Stimulated activated CD4-positive, alpha-beta T cell treated with anti-CD3 and anti-CD28 coated beads, TNF-alpha, amount 100 ng/mL, for 4 hours (primary cell): Measurements from ENCODE around the gene ABR.
"Not testable (repeated sequence)": the region's sequence is repeated elsewhere in the genome, so short reads cannot be mapped to it uniquely, and the experiment has no call there.

Experiments
- DNase-seq, 3 experiments: peaks; one replicate each; pipeline ENCODE4 v3.0.0-alpha.2; 2020; ENCODE audit warnings: low read depth in 3 of 3

The ABR gene

DNA sequence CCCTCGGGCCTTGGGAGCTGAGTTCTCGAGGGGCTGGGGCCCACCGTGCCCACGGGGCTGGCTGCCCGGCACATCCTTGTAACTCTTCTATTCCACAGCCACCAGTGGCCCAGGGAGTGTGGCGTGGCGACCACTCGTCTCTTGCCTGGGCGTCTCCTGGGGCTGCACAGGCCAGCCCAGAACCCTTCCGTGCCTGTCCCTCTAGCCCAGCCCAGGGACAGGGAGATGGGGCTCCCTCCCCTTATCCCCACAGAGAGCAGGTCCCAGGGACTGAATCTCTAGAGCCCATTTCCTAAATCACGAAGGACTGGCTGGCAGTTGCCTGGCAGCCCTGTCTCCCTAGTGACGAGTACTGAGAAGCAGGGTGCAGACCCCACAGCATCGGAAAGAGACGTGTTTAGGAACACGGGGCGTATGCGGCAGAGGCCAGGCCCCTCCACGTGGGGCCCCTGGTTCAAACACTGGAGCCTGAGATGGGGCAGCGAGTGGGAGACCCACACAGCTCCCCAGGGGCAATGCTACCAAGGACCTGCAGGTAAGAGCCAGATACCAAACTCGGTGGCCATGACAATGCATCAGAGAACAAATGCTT is 131.8 kb downstream of the ABR start:
- DNase-seq: no peak

DNA sequence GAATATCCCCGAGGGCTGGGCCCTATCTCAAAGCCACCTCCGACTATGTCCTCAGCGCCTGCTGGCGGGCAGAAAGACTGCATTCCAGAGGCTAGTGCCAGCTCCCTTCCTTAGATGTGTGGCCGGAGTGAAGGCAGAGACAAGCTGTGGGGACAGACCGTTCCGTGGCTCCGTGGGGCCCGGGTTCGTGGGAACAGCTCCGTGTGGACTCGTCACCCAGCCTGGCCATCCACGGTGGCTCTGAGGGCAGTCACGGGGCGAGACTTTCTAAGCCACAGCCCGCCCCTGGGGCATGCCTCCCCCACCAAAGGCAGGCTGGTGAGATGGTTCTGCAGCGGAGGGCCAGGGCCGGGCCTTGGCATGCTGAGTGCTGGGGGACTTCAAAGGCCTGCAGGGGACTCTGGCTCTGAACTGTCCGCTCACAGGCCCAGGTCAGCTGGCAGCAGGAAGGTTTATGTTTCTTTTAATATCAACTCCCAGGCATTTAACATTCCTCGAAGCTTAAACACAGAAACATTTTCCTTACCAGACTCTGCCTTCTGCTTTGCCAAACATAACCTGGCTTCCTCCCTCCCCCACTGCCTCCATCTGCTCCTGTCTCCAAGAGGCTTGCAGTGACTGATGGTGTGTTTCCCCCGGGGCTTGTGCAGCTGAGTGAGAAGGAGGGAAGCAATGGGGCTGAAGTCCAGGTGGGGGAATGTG is 132.5 kb downstream of the ABR start:
- DNase-seq: no peak

DNA sequence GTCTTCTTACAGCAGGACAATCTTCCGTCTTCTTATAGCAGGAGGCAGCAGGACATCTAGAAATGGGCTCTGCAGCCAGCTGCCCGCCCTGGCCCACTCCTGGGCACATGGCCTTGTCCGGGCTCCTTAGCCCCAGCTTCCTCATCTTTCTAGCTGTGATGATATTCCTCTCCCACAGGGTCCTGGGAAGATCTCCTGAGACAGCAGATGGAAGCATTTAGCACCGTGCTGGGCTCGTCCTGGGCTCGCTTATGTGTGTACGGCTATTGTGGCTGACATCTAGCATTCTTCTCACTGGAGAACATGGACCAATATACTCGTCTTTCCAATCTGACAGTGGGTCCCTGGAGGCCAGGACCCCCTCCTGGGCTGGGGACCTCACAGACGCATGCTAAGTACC is 134.3 kb downstream of the ABR start:
- DNase-seq: no peak

DNA sequence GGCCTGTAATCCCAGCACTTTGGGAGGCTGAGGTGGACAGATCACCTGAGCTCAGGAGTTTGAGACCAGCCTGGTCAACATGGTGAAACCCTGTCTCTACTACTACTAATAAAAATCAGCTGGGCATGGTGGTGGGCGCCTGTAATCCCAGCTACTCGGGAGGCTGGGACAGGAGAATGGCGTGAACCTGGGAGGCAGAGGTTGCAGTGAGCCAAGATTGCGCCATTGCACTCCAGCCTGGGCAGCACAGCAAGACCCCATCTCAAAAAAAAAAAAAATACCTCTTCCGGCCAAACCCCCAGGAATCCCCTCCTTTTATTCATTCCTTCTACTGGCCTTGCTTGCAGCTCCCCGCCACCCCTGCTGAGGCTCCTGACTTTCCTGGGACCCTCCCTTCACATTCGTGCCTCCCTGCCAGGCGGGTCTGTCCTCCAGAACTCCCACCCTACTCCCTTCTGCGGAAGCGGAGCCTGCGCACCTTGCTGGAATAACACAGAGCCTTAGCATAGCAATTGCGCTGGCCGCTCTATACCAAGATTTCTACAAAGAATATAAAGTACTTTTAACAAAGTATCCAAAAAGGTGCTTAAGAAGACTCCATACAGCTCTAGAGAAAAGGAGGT is 135.3 kb downstream of the ABR start:
- not testable (repeated sequence) for DNase-seq

DNA sequence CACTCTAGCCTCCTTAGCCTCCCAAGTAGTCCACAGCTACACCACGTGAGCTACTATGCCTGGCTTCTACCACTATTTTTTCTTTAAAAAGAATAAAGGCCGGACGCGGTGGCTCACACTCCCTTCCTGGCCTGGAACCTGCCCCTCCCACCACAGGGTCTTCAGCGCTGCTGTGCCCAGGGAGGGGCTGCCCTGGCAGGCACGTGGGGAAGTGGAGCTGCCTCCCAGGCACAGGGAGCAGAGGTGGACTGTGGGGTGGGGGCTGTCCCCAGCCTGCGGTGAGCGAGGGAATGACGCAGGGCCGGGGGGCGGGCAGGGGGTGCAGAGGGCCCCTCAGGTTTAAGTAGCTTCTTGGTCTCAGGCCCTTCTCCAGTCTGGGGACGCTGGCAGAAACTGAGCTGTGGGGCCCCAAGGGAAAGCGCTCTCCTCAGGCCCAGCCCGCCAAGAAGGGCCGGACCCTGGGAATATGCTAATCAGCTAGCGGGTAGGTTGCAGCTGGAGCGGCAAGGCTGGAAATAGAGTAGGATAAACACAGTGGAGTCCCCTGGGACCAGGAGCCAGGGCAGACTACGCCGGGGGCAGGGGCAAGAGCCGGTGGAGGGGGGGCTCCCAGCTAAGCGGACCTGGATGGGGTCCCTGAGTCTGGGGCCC is 136.1 kb downstream of the ABR start:
- DNase-seq: no peak

DNA sequence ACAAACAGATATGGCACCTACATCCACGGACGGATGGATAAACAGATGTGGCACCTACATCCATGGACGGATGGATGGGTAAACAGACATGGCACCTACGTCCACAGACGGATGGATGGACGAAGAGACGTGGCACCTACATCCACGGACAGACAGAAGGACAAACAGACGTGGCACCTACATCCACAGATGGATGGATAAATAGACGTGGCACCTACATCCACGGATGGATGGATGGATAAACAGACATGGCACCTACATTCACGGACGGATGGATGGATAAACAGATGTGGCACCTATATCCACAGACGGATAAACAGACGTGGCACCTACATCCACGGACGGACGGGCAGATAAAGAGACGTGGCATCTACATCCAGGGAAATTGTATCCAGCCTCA is 137.3 kb downstream of the ABR start:
- DNase-seq: no peak

DNA sequence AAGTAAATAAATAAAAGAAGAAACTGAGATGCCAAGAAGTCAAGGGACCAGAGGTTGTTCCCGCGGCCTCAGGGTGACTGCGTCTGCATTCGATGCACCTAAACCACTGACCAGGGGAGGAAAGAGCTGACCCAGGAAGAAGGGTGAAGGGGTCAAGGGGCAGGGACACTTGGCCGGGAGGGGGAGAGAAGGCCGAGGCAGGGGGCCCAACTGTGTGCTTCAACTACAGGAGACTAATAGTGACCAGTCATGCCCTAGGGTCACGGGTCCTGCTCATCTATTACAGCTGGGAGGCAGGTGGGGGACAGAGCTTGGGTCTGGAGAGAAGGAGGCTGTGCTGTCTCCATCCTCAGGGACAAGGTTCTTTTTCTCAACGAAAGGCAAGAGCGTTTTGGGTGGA is 138.0 kb downstream of the ABR start:
- no peak for DNase-seq

DNA sequence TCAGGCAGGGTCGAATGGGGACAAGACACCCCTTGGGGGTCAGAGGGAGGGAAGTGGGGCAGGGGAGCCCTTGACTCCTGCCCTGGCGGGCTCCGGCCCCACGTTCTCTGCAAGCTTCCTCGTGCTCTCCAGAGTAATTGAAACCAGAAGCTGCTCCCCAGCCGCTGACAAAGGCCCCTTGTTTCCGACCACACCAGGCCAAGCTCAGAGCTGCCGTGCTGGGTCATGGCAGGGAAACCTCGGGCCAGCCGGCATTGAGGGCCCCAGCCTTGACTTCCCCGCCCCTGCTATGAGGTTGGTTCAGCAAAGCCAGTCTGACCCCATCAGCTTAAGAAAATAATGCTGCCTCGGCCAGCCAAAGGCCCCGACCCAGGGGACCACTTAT is 139.6 kb downstream of the ABR start:
- DNase-seq: no peak

DNA sequence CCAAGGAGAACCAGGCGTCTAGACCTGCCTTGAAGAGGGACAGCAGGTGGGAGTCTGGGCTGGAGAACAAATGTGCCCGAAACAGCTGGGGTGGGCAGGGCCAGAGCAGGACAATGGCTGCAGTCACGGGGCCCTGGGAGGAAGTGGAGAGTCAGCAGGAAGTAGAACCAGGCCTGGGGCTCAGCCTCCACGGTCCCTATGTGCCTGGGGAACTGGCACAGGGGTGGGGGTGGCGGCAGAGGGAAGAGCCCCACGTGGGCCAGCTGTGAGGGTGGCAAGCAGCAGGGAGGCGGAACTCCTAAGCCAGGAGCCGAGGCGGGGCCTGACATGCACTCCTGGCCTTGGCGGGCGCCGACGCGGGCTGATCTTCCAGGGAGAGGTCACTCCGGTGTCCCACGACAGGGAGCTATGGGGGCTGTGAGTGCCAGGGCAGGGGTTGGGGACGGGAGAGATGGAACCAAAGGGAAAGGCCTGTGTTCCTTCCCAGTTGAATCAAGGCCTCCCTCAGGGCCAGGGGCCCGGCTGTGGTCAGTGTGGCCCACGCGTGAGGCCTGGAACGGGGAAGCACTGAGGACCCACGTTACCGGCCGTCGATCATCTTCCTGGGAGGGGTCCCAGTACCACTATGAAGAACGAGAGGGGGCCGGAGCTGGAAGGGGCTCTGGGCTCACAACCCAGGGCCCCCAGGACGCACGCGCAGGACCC is 140.1 kb downstream of the ABR start:
- DNase-seq: no peak

DNA sequence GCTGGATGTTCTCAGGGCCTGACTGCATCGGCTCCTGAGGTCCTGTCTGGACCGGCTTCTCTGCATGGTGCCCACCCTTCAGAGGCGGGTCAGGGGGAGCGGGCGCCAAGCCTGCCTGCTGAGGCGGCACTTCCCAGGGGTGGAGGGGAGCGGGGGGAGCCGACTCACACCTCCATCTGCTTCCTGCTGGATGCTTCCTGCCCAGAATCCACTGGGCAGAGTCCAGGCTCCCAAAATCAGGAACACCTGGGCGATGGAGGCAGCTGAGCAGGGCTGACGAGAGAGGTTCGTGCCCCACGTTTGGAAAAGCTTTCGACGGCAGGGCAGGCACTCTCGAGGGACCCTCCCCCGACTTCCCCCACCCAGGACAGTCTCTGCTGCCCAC is 140.7 kb downstream of the ABR start:
- no peak for DNase-seq

DNA sequence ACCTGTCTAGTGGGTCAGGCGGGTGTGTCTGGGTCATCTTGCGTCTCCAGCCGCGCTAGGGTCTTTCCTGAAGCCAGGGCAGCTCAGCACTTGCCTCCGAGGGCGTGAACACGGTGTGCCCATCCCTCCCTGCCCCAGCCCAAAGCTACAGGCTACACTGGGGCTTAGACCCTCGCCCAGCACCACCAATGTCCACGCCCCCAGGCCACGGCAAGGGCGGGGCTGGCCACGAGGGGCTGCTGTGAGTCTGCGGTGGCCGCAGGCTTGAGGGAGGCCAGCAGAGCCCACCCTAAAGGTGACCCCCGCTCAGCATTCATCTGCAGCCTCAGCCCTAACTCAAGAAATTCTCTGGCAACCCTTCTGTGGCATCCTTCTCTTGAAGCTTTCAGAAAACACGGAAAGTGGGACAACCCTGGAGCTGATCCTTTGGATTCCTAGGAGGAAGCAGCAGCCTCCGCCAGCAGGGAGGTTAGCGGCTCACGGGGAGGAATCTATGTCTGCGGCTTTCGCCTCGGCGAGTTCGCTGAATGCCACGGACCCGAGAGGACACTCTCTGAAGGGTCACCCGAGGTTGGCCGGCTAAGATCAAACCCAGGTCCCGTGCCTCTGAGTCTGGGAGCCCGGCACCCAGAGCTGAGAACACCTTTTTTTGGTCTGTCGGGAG is 141.2 kb downstream of the ABR start:
- no peak for DNase-seq

DNA sequence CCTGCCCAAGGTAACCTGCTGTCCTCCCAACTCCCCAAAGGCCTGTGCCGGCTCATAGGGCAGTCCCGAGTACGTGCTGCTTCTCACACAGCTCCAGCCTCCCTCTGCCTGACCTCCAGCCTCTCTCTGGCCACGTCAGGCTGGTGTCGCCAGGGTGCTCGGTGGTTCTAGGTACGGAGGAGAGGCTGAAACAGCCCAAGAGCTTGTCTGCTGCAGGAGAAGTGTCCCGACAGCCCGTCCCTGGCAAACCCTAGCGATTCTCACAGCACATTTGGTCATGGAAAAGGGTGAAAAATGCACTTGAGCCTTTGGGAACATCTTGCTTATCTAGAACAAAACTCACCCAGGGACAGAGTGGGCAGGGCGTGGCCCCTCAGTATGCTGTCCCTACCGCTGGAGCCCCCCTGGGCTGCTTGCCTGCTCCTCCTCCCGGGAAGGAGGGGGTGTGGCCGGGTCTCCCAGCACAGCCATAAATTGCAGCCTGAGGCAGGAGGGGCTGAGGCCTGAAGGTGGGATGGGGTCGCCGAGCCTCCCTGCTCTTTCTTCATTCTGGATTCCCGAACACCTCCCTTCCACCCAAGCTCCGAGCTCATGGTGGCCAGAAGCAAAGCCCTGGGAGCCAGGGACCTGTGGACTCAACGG is 142.4 kb downstream of the ABR start:
- no peak for DNase-seq

DNA sequence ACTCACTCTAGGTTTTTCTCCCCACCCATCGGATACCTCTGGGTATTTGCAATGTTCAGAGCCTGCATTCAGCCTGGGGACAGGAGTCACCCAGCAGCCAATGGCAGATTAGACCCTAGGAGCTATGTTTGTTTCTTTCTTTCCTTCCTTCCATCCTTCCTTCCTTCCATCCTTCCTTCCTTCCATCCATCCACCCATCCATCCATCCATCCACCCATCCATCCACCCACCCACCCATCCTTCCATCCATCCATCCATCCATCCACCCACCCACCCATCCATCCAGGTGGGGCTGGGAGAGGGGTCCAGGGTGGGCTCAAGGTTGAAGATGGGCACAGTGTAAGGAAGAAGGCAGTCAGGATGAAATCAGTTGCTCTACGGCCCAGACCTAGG is 142.9 kb downstream of the ABR start:
- DNase-seq: no peak

DNA sequence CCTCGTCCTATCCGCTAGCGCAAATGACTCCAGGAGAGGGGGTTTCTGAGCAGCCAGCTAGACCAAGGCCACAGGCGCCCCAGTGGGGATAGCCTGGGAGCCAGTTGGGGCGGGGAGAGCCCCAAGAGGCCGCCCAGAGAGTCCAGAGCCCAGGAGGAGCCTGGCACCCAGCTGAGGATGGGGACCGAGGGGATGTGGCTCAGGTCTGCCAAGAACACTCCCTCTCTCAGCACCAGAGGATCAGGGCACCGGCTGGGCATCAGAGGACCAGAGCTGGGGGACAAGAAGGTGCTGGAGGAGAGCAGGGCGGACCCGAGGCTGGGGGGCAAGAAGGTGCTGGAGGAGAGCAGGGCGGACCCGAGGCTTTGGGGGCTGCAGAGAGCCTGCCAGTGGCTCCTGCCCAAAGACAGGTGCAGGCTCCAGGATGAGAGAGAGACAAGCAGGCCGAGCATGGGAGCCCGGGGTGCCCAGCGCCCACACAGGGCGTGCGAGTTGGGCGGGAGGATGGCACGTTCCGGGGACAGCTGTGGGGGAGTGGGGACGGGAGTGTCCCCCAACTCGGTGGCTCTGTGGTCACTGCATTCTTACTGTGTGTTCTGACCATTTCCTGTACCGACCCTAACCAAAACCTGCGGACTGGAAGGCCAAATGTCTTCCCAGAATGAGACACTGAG is 143.5 kb downstream of the ABR start:
- no peak for DNase-seq

DNA sequence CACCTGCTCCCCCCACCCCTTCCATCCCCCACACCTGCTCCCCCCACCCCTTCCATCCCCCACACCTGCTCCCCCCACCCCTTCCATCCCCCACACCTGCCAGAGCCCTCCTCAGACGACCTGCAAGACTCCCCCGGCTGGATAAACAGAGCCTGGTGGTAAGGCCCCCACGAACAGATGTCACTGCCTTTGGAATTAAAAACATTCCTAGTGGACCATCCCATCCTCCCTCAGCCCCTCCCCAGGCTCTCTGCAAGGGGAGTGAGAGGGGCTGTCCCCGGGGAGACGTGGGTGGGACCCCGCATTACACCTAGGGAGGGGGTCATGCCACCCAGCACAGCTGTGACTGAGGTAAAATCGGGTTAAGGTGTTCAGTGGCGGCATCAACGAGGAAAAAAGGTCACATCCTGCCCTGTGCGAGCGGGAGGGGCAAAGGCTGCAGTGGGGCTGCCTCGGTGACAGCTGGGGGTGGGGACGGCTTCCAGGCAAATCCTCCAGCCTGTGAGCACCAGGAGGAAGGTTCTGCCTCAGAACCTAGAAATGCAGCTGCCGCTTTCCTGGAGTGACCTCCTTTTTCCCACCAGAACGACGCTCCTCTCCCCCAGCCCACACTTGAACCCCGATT is 144.1 kb downstream of the ABR start:
- DNase-seq: no peak

DNA sequence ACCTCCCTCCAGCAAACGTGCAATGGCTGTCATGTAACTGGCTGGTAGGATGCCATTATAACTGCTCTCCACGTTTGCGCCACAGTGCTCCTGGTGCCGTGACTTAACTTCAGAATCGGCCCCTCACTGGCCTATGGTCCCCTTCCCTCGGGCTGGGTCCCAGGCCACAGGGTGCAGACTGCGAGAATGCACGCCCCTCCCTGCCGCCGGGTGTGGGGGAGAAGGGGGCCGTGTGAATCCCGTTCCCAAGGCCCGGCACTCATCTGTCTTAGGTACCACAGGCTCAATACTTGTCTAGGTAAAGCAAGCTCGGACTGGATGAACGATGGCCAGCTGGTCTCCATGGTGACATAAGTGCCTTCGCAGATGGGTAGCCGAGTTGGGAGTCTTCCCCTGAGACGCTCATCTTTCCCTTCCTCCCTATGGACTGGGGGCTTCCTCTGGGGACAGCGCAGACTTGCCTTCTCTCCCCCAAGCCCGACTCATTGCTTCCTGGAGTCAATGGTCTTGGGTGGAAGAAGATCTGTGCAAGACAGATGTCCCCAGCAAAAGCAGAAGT is 145.1 kb downstream of the ABR start:
- no peak for DNase-seq

DNA sequence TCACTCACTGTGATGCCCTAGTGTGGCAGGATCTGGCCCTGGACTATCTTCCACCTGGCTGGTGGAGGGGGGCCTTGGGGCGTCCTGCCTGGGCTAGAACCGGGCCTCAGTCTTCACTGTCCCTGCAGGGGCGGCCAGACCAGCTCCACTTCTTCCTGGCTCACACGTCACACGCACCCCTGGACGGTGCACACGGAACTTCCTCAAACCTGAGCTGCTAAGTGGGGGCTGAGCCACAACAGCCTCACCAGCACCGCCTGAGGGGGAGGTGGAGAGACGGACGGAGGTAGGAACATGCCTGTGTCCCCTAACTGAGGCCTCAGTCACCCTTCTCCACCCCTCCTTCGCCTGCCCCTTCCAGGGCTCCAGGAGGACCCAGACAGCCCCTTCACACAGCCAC is 146.3 kb downstream of the ABR start:
- DNase-seq: no peak

DNA sequence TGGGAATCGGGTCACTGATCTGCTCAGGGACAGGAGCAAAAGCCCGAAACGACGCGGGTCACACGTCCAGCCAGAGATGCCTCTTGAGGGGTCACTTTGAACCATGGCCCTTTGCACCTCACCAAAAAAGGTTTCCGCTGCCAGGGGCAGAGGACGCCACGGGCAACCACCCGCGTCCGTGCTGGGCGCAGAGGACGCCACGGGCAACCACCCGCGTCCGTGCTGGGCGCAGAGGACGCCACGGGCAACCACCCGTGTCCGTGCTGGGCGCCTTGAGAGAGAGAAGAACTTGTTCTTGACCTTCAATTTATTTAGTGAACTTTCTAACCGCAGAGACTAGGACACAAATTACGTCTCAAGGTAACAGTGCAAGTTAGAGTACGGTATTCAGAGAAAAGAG is 147.4 kb downstream of the ABR start:
- no peak for DNase-seq

DNA sequence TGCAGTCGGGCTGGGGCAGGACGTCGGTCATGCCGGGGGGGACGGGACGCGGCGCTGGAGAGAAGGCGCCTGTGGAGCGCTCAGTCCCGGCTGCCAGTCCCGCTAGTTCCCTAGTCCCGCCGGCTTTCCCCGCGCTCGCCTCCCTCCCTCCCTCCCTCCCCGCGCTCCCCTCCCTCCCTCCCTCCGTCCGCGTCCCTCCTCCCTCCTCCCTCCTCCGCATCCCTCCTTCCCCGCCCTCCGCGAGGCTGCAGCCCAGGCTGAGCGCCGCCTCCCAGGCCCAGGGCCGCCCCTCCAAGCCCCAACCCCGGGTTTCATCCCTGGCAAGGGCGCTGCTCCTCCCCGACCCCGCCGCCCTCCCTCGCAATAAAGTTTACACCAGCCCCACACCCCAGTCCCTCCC is 148.1 kb downstream of the ABR start:
- no peak for DNase-seq
